ENCODE results near the gene KDM4E.
"Not testable (repeated sequence)": the region's sequence is repeated elsewhere in the genome, so short reads cannot be mapped to it uniquely, and the experiment has no call there.

DNA sequence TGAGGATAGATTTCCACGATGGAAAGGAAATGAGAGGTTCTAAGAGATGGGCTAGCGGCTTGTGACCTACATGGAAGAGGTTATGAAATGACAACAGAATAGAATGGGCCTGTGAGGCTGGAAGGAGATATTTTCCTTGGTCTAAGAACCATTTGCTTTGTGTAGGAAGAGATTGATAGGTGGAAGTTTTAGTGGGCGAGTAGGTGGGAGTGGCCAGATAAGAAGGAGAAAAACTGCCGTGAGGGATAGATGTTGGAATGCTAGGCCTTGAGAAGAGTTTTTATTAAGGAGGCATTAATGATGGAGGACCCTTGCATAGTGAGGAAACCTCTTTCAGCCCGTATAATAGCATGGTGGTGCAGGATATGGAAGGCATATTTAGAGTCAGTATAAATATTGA, 3.6 kb upstream of the KDM4E start:
- TF ChIP-seq, protein P1, sequence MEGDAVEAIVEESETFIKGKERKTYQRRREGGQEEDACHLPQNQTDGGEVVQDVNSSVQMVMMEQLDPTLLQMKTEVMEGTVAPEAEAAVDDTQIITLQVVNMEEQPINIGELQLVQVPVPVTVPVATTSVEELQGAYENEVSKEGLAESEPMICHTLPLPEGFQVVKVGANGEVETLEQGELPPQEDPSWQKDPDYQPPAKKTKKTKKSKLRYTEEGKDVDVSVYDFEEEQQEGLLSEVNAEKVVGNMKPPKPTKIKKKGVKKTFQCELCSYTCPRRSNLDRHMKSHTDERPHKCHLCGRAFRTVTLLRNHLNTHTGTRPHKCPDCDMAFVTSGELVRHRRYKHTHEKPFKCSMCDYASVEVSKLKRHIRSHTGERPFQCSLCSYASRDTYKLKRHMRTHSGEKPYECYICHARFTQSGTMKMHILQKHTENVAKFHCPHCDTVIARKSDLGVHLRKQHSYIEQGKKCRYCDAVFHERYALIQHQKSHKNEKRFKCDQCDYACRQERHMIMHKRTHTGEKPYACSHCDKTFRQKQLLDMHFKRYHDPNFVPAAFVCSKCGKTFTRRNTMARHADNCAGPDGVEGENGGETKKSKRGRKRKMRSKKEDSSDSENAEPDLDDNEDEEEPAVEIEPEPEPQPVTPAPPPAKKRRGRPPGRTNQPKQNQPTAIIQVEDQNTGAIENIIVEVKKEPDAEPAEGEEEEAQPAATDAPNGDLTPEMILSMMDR (IDR thresholded peaks at IDR 0.05), result not testable (repeated sequence)
- not testable (repeated sequence) for TF ChIP-seq EP300 (IDR thresholded peaks at IDR 0.05; ENCODE audit: low read depth); POLR2A (IDR thresholded peaks at IDR 0.05); POLR2AphosphoS5 (IDR thresholded peaks at IDR 0.05)

Data from transverse colon (tissue), 4 donors.